Keratinocyte (primary cell): ENCODE data around the gene SDCCAG8.

Source experiments
- EZH2 ChIP-seq: IDR thresholded peaks from one replicate; pipeline ENCODE4 v1.6.1; 2012; ENCODE audit warnings: inconsistent platforms, mild to moderate bottlenecking, low read length, moderate library complexity
- TF ChIP-seq, protein P1 (sequence below), 3 experiments: IDR thresholded peaks in 1 of 3; conservative IDR thresholded peaks in 1 of 3; optimal IDR thresholded peaks in 1 of 3; 2 replicates in 2 of 3; 3 replicates in 1 of 3; pipeline versions ENCODE3 to v1.5.1; 2011; ENCODE audit warnings: low read length in 3 of 3, mild to moderate bottlenecking in 3 of 3, moderate library complexity in 2 of 3, control low read depth in 1 of 3, inconsistent platforms in 1 of 3; ENCODE audit not compliant: insufficient read depth in 2 of 3; ENCODE audit errors: extremely low read depth in 1 of 3

DNA sequence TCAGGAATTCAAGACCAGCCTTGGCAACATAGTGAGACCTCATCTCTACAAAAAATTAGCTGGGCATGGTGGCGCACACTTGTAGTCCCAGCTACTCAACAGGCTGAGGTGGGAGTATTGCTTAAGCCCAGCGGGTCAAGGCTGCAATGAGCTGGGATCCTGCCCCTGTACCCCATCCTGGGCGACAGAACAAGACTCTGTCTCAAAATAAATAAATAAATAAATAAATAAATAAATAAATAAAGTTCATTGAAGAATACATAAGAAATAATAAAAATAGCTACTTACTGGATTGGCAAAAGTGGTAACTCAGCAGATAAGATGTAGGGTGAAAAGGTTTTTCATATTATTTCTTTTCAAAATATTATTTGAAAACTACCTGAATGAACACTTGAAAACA, 6.6 kb upstream of the SDCCAG8 start:
- TF ChIP-seq, protein P1, sequence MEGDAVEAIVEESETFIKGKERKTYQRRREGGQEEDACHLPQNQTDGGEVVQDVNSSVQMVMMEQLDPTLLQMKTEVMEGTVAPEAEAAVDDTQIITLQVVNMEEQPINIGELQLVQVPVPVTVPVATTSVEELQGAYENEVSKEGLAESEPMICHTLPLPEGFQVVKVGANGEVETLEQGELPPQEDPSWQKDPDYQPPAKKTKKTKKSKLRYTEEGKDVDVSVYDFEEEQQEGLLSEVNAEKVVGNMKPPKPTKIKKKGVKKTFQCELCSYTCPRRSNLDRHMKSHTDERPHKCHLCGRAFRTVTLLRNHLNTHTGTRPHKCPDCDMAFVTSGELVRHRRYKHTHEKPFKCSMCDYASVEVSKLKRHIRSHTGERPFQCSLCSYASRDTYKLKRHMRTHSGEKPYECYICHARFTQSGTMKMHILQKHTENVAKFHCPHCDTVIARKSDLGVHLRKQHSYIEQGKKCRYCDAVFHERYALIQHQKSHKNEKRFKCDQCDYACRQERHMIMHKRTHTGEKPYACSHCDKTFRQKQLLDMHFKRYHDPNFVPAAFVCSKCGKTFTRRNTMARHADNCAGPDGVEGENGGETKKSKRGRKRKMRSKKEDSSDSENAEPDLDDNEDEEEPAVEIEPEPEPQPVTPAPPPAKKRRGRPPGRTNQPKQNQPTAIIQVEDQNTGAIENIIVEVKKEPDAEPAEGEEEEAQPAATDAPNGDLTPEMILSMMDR (optimal IDR thresholded peaks at IDR 0.05 in 1 of 3, IDR thresholded peaks at IDR 0.05 in 1 of 3, conservative IDR thresholded peaks at IDR 0.05 in 1 of 3; ENCODE audit: extremely low read depth in 1 of 3, insufficient read depth in 2 of 3, low read length in 3 of 3): no peak
- TF ChIP-seq EZH2: no peak
